ENCODE data around the gene MCUB.

The MCUB gene

DNA sequence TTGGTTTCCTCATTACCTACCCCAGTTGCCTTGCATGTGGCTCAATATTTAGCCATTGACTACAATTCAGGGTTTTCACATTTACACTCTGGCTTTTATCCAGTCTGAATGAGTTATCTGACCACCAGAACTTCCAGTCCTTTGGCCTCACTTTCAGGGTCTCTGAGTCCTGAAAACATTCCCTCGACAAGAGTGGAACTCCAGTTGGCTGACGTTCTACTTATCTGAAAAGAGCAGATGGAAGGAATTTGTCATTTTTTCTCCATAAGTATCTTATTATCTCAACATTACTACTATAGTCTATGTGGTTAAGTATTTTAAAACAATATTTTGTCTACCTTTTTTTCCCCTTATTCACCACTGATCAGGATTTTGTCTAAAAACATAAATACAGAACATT, 148.4 kb downstream of the MCUB start:
- Histone ChIP-seq H3K9me3 (ENCODE audit: severe bottlenecking) (no peaks in the 10 kb centered on the region), H3K27ac (ENCODE audit: poor library complexity, severe bottlenecking) (no peak overlapping the region), H3K4me3 (ENCODE audit: severe bottlenecking) (no peak overlapping the region), H3K4me1 (ENCODE audit: insufficient read depth, poor library complexity, severe bottlenecking) (no peaks in the 10 kb centered on the region), H3K27me3 (ENCODE audit: insufficient read depth, poor library complexity, severe bottlenecking) (no peaks in the 10 kb centered on the region), H3K36me3 (ENCODE audit: low read depth) (peaks cover 7% of the 10 kb centered on the region)
- DNase-seq (ENCODE audit: low spot score) (no peak), ATAC-seq (ENCODE audit: low read depth) (no peak)
- TF ChIP-seq, protein P1, sequence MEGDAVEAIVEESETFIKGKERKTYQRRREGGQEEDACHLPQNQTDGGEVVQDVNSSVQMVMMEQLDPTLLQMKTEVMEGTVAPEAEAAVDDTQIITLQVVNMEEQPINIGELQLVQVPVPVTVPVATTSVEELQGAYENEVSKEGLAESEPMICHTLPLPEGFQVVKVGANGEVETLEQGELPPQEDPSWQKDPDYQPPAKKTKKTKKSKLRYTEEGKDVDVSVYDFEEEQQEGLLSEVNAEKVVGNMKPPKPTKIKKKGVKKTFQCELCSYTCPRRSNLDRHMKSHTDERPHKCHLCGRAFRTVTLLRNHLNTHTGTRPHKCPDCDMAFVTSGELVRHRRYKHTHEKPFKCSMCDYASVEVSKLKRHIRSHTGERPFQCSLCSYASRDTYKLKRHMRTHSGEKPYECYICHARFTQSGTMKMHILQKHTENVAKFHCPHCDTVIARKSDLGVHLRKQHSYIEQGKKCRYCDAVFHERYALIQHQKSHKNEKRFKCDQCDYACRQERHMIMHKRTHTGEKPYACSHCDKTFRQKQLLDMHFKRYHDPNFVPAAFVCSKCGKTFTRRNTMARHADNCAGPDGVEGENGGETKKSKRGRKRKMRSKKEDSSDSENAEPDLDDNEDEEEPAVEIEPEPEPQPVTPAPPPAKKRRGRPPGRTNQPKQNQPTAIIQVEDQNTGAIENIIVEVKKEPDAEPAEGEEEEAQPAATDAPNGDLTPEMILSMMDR (IDR thresholded peaks at IDR 0.05; ENCODE audit: poor library complexity, severe bottlenecking) = no peak

DNA sequence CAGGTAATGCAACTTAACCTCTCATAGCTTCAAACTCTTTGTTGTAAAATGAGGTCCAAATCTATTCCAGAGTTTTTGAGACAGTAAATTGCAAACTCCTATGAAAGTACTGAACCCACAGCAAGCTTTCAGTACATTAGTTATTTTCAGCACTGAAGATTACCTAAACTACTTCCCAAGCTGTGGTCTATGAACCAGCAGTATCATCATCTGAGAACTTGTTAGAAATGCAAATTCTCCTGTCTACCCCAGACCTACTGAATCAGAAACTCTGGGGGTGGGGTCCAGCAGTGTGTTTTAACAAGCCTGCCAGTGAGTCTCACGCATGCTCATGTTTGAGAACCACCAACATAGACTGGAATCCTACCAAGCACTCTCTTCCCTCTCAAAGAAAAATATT, 148.9 kb downstream of the MCUB start:
- TF ChIP-seq, protein P1 (IDR thresholded peaks at IDR 0.05; ENCODE audit: poor library complexity, severe bottlenecking) = no peak
- Histone ChIP-seq H3K9me3 (ENCODE audit: severe bottlenecking) (no peaks in the 10 kb centered on the region), H3K27me3 (ENCODE audit: insufficient read depth, poor library complexity, severe bottlenecking) (no peaks in the 10 kb centered on the region), H3K27ac (ENCODE audit: poor library complexity, severe bottlenecking) (no peak overlapping the region), H3K4me3 (ENCODE audit: severe bottlenecking) (no peak overlapping the region), H3K36me3 (ENCODE audit: low read depth) (peaks cover 13% of the 10 kb centered on the region), H3K4me1 (ENCODE audit: insufficient read depth, poor library complexity, severe bottlenecking) (no peaks in the 10 kb centered on the region)
- ATAC-seq (ENCODE audit: low read depth) (no peak), DNase-seq (ENCODE audit: low spot score) (no peak)

DNA sequence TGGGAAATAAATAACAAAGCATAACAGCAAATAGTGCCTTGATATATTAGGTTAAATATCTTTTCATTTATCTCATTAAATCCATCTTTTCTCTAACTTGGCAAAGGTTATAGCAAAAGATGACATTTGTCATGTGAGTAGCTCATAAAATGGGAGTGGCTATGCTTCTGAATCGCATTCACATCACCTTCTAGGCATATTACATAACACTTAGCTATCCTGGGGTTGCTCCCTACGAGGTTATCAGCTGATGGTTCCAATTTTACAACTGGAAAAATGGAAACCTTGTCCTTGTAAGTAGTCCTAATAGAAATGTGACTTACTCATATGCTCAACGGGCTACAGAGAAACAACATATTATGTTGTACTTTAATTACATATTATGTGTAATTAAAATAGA, 153.5 kb downstream of the MCUB start:
- Histone ChIP-seq H3K9me3 (ENCODE audit: severe bottlenecking) (no peaks in the 10 kb centered on the region), H3K36me3 (ENCODE audit: low read depth) (peaks cover 42% of the 10 kb centered on the region), H3K27ac (ENCODE audit: poor library complexity, severe bottlenecking) (no peak overlapping the region), H3K27me3 (ENCODE audit: insufficient read depth, poor library complexity, severe bottlenecking) (no peaks in the 10 kb centered on the region), H3K4me3 (ENCODE audit: severe bottlenecking) (no peak overlapping the region), H3K4me1 (ENCODE audit: insufficient read depth, poor library complexity, severe bottlenecking) (no peaks in the 10 kb centered on the region)
- TF ChIP-seq, protein P1 (IDR thresholded peaks at IDR 0.05; ENCODE audit: poor library complexity, severe bottlenecking) = no peak
- ATAC-seq (ENCODE audit: low read depth) = no peak
- DNase-seq (ENCODE audit: low spot score) = no peak

GRCh38 chr4:109718759-109719158, 158.7 kb downstream of the MCUB start:
- H3K9me3 ChIP-seq (ENCODE audit: severe bottlenecking) = no peaks in the 10 kb centered on the region
- H3K36me3 ChIP-seq (ENCODE audit: low read depth) = peaks cover 37% of the 10 kb centered on the region
- no peak overlapping the region for H3K4me3 ChIP-seq (ENCODE audit: severe bottlenecking)
- no peaks in the 10 kb centered on the region for H3K4me1 ChIP-seq (ENCODE audit: insufficient read depth, poor library complexity, severe bottlenecking)
- H3K27ac ChIP-seq (ENCODE audit: poor library complexity, severe bottlenecking) = no peak overlapping the region
- H3K27me3 ChIP-seq (ENCODE audit: insufficient read depth, poor library complexity, severe bottlenecking) = no peaks in the 10 kb centered on the region
- DNase-seq (ENCODE audit: low spot score) = no peak
- no peak for ATAC-seq (ENCODE audit: low read depth)
- TF ChIP-seq, protein P1 (IDR thresholded peaks at IDR 0.05; ENCODE audit: poor library complexity, severe bottlenecking) = no peak

- TF ChIP-seq, protein P1 (IDR thresholded peaks at IDR 0.05; ENCODE audit: poor library complexity, severe bottlenecking) = no peak
- H3K4me1 ChIP-seq (ENCODE audit: insufficient read depth, poor library complexity, severe bottlenecking) = no peaks in the 10 kb centered on the region
- H3K27ac ChIP-seq (ENCODE audit: poor library complexity, severe bottlenecking) = no peak overlapping the region
- DNase-seq (ENCODE audit: low spot score) (no peak), ATAC-seq (ENCODE audit: low read depth) (no peak)
- H3K4me3 ChIP-seq (ENCODE audit: severe bottlenecking) = no peak overlapping the region
- H3K36me3 ChIP-seq (ENCODE audit: low read depth) = peaks cover 29% of the 10 kb centered on the region
- H3K27me3 ChIP-seq (ENCODE audit: insufficient read depth, poor library complexity, severe bottlenecking) = no peaks in the 10 kb centered on the region
- H3K9me3 ChIP-seq (ENCODE audit: severe bottlenecking) = no peaks in the 10 kb centered on the region
Observed at GRCh38 chr4:109719604-109720003, 159.6 kb downstream of the MCUB start.
